GM12864 (cell line): ENCODE results near the gene MSH6.

Experiments
- DNase-seq: peaks from one replicate; pipeline ENCODE4 v3.0.0-alpha.2; 2011; ENCODE audit warnings: low read depth
- H3K4me3 ChIP-seq: 2 replicates; pipeline ENCODE4 v1.5.1; 2011; ENCODE audit warnings: mild to moderate bottlenecking, low read depth, low read length, control low read depth
- TF ChIP-seq, protein P1 (sequence below): IDR thresholded peaks from 2 replicates; pipeline ENCODE4 v1.5.1; 2011; ENCODE audit warnings: low read depth, mild to moderate bottlenecking, moderate library complexity, low read length, control low read depth, inconsistent platforms; ENCODE audit errors: missing control alignments

MSH6 gene

DNA sequence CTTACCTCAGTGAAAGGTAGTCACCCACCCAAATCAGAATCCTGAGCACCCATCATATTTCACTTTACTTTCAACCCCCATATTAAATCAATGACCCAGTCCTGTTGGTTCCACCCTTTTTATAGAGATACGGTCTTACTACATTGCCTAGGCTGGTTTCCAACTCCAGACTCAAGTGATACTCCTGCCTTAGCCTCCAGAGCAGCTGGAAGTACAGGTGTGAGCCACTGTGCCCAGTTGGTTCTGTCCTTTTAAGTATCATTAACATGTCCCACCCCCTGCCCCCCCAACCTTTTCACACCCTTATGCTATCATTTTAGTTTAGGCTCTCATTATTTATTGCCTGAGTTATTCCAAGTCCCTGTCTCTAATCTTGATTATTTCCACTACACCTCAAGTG, 28.7 kb downstream of the MSH6 start:
- DNase-seq, result no peak
- H3K4me3 ChIP-seq, result no peak overlapping the region
- TF ChIP-seq, protein P1, sequence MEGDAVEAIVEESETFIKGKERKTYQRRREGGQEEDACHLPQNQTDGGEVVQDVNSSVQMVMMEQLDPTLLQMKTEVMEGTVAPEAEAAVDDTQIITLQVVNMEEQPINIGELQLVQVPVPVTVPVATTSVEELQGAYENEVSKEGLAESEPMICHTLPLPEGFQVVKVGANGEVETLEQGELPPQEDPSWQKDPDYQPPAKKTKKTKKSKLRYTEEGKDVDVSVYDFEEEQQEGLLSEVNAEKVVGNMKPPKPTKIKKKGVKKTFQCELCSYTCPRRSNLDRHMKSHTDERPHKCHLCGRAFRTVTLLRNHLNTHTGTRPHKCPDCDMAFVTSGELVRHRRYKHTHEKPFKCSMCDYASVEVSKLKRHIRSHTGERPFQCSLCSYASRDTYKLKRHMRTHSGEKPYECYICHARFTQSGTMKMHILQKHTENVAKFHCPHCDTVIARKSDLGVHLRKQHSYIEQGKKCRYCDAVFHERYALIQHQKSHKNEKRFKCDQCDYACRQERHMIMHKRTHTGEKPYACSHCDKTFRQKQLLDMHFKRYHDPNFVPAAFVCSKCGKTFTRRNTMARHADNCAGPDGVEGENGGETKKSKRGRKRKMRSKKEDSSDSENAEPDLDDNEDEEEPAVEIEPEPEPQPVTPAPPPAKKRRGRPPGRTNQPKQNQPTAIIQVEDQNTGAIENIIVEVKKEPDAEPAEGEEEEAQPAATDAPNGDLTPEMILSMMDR, result no peak

DNA sequence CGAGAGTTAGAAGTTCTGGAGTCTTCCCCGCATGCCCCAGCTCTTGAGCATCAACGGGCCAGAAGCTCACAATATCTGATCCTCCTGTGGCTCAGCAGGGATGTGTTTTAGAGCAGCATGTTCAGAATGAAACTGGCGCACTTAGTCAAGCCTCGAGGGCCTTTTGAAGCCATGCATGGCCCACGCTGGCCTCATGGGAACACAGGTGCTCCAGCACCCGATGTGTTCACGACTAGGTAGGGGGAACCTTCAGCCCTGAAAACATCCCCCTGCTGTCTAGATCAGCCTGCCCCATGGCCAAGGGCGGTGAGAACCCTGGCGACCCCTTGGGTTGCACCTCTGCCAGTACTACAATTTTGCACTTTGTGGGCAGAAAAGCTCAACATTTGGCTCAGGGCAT, 32.8 kb downstream of the MSH6 start:
- no peak overlapping the region for H3K4me3 ChIP-seq
- TF ChIP-seq, protein P1, result no peak
- no peak for DNase-seq

DNA sequence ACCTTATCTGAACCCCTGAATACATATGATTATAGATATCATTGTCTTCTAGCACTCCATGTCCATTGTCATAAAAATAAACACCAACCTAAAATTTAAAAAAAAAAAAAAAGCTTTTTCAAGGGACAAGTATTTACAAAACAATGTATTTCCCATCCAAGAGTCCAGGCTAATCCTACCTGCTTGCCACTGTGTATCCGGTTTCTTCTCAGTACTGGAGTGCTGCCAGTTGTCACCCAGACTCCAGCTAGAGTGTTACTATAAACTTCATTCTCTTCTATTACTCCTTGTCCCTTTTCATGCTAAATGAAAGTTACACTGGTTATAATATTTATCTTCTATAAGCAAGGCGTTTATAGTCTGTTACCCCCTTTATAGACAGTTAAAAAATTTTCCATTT, 35.8 kb downstream of the MSH6 start:
- no peak overlapping the region for H3K4me3 ChIP-seq
- TF ChIP-seq, protein P1, result no peak
- no peak for DNase-seq

DNA sequence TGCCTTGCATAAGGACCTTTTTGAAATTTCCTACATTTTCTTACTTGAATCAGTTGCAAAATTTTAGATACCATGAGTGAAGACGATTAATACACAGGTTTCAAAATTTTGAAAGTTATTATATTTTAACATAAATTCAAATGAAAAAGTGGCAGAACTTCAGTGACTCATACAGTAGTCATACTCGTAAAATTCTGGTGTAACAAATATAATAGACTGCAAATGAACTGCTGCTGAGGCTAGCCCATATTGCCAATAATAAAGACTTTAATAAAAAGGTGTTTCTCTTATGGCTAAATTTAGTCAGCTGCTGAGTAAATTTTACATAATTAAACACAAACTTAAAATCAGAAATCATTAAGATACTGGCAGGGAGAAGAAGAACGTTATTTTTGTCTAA, 36.9 kb downstream of the MSH6 start:
- no peak for DNase-seq
- no peak overlapping the region for H3K4me3 ChIP-seq
- TF ChIP-seq, protein P1, result no peak

DNA sequence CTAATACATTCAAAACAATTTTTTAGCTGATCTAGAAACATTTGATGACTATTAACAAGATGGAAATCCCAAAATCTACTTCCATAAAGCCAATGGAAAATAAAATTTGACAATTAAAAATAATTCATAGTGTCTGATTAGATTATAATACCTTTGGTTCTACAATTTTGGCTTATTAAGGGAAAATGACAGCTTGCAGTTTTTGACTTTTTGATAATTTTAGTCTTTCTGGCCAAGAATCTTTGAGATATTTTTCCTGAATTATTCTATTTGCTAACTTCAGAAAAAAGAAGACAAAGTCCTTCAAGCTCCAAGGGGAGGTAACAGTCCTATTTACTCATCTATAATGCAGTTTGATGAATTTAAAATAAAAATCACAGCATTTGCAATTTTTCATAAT, 39.6 kb downstream of the MSH6 start:
- TF ChIP-seq, protein P1, result no peak
- DNase-seq, result no peak
- H3K4me3 ChIP-seq, result no peak overlapping the region

DNA sequence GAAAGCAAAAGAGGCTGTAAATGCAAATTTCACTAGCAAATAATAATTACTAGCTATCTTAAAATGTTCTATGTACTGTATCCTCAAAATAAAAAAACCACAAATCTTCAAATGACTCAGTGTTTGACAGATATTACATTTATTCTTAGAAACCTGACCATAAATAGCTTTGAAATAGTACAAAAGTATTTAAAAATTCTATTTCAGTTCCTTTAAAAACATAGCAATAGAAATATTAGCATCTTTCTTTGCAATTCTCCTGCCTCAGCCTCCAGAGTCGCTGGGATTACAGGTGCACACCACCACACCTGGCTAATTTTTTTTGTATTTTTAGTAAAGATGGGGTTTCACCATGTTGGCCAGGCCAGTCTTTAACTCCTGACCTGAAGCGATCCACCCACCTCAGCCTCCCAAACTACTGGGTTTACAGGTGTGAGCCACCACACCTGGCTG, 50.6 kb downstream of the MSH6 start:
- no peak overlapping the region for H3K4me3 ChIP-seq
- no peak for DNase-seq
- TF ChIP-seq, protein P1, result no peak

DNA sequence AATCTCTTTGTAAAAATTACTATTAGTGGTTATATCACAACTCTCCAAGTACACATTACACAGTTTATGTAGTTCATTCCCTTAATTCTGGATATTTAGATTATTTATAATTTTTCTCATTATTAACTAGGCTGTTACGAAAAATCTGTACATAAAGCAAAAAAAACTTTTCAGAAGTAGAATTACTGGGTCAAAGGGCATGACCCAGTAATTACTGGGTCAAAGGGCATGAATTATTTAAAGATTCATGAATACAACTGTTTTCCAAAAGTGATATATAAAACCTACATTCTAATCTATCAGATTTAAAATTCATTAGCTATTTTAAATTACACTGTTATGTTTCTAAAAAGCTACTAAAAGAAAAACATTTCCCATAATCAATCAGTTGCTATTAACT, 55.3 kb downstream of the MSH6 start:
- no peak for DNase-seq
- TF ChIP-seq, protein P1, result no peak
- H3K4me3 ChIP-seq, result no peak overlapping the region
